Measurements from ENCODE around the gene DISC1. TPM values are rescaled to one million over a fixed set of nuclear protein-coding genes. Genes with fewer than 3 reads are reported as not detected.

DISC1 gene
- polyA plus RNA-seq, 1 experiment: 5.4 TPM

DNA sequence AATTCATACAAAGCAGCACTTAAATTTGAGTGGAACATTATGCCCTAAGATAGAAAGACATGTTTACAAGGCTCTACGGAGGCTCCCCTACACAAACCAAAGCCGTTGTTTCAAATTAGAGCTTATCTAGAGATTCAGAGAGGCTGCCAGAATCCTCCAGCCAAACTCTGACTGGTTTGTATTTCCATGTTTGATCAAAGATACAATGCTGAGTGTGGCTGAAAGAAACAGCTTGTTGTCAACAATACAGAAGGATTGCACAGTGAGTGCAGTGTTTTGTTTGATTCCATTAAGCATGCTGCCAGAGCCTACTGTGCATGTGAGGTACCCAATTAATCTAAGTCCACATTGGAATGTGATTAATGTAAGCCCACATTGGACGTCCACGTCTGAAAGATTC, 402.7 kb downstream of the DISC1 start:
- Histone ChIP-seq H3K27ac (ENCODE audit: low read depth, low read length) (no peak overlapping the region), H3K27me3 (ENCODE audit: control insufficient read depth, insufficient read depth, low read length) (no peaks in the 10 kb centered on the region), H3K4me3 (ENCODE audit: low read depth, low read length) (no peak overlapping the region), H3K9me3 (ENCODE audit: control insufficient read depth, insufficient read depth, low read length) (no peaks in the 10 kb centered on the region)
- CTCF ChIA-PET: interaction anchor here (1.0 kb wide), 1 partner anchor 273 kb away, joined by 4 read pairs; no protein-coding TSS in a partner anchor
- POLR2A ChIA-PET: interaction anchor here (1.1 kb wide), 1 partner anchor 12 kb away, joined by 3 read pairs; no protein-coding TSS in a partner anchor
- TF ChIP-seq CTCF (IDR thresholded peaks at IDR 0.05; ENCODE audit: low read depth, low read length): no peak
- no peak for DNase-seq (ENCODE audit: low read depth, low spot score)

DNA sequence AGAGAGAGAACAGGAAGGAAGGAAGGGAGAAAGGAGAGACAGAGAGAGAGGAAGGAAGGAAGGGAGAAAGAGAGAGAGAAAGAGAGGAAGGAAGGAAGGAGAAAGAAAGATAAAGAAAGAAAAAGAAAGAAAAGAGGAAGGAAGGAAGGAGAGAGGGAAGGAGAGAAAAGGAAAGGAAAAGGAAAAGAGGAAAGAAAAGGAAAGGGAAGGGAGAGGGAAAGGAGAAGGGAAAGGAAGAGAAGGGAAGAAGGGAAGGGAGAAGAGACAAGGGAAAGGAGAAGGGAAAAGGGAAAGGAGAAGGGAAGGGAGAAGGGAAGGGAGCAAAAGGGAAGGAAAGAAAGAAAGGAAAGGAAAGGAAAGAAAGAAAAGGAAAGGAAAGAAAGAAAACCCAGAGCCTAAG, 404.6 kb downstream of the DISC1 start:
- Histone ChIP-seq H3K27me3 (ENCODE audit: control insufficient read depth, insufficient read depth, low read length) (no peaks in the 10 kb centered on the region), H3K9me3 (ENCODE audit: control insufficient read depth, insufficient read depth, low read length) (no peaks in the 10 kb centered on the region), H3K4me3 (ENCODE audit: low read depth, low read length) (no peak overlapping the region), H3K27ac (ENCODE audit: low read depth, low read length) (no peak overlapping the region)
- ChIA-PET POLR2A (no interaction called here), CTCF (no interaction called here)
- no peak for DNase-seq (ENCODE audit: low read depth, low spot score)
- TF ChIP-seq CTCF (IDR thresholded peaks at IDR 0.05; ENCODE audit: low read depth, low read length): no peak

- CTCF ChIA-PET: interaction anchor here (0.9 kb wide), 1 partner anchor 14 kb away, joined by 3 read pairs; no protein-coding TSS in a partner anchor
- POLR2A ChIA-PET: no interaction called here
- no peaks in the 10 kb centered on the region for H3K9me3 ChIP-seq (ENCODE audit: control insufficient read depth, insufficient read depth, low read length)
- no peak overlapping the region for H3K4me3 ChIP-seq (ENCODE audit: low read depth, low read length)
- no peaks in the 10 kb centered on the region for H3K27me3 ChIP-seq (ENCODE audit: control insufficient read depth, insufficient read depth, low read length)
- no peak overlapping the region for H3K27ac ChIP-seq (ENCODE audit: low read depth, low read length)
- DNase-seq (ENCODE audit: low read depth, low spot score): no peak
- TF ChIP-seq CTCF (IDR thresholded peaks at IDR 0.05; ENCODE audit: low read depth, low read length): no peak
Measured at GRCh38 chr1:232033285-232033684, 406.7 kb downstream of the DISC1 start.

GRCh38 chr1:232034556-232034955, 408.0 kb downstream of the DISC1 start:
- Histone ChIP-seq H3K9me3 (ENCODE audit: control insufficient read depth, insufficient read depth, low read length) (no peaks in the 10 kb centered on the region), H3K27ac (ENCODE audit: low read depth, low read length) (no peak overlapping the region), H3K4me3 (ENCODE audit: low read depth, low read length) (no peak overlapping the region), H3K27me3 (ENCODE audit: control insufficient read depth, insufficient read depth, low read length) (no peaks in the 10 kb centered on the region)
- no peak for DNase-seq (ENCODE audit: low read depth, low spot score)
- no peak for TF ChIP-seq CTCF (IDR thresholded peaks at IDR 0.05; ENCODE audit: low read depth, low read length)
- CTCF ChIA-PET: no interaction called here
- POLR2A ChIA-PET: no interaction called here

DNA sequence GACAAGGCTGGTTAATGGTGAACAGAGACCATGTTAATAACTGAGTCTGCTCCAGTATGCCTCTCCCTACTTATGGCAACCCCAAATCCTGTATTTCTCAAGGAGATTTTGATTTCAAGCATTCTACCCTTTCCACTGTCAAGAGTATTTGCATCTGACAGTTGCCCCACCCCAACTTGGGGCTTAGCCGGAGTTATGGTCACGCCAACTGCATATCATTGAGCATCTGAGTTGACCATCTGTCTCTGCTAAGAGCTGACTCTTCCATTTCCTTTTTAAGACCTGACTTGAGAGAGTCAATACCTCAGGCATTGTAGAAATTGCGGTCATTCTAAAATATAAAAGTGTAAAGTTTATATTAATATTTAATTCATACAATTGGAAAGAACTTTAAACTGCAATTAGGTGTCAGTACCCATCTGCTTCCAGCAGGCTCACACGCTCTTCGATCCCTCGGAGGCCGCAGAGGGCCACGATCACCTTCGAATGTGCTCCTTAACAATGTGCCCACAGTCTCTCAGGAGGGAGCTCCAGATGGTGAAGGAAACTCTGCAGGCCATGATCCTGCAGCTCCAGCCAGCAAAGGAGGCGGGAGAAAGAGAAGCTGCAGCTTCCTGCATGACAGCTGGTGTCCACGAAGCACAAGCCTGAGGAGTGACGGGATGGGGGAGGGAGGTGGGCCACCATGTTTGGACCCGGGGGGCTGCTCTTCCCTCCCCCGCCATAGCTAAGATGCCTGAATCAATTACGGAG, 409.8 kb downstream of the DISC1 start:
- Histone ChIP-seq H3K27ac (ENCODE audit: low read depth, low read length) (no peak overlapping the region), H3K4me3 (ENCODE audit: low read depth, low read length) (no peak overlapping the region), H3K9me3 (ENCODE audit: control insufficient read depth, insufficient read depth, low read length) (no peaks in the 10 kb centered on the region), H3K27me3 (ENCODE audit: control insufficient read depth, insufficient read depth, low read length) (no peaks in the 10 kb centered on the region)
- ChIA-PET CTCF (no interaction called here), POLR2A (no interaction called here)
- no peak for DNase-seq (ENCODE audit: low read depth, low spot score)
- TF ChIP-seq CTCF (IDR thresholded peaks at IDR 0.05; ENCODE audit: low read depth, low read length): no peak
